GM06990 (cell line): ENCODE data around the gene C11orf21.

ENCODE experiments used
- DNase-seq: peaks from one replicate; pipeline ENCODE4 v3.0.0-alpha.2; 2011; ENCODE audit not compliant: insufficient read length; ENCODE audit errors: extremely low read depth
- H3K27me3 ChIP-seq: replicated peaks from 2 replicates; pipeline ENCODE4 v1.6.0; 2011; ENCODE audit warnings: low read length; ENCODE audit not compliant: control insufficient read depth, insufficient read depth
- H3K36me3 ChIP-seq: 2 replicates; pipeline ENCODE4 v1.5.1; 2011; ENCODE audit warnings: low read length; ENCODE audit not compliant: control insufficient read depth, insufficient read depth
- H3K4me3 ChIP-seq: replicated peaks from 2 replicates; pipeline ENCODE4 v1.5.1; 2011; ENCODE audit warnings: low read depth, mild to moderate bottlenecking, control low read depth, low read length
- TF ChIP-seq, protein P1 (sequence below): IDR thresholded peaks from 2 replicates; pipeline ENCODE4 v1.5.1; 2011; ENCODE audit warnings: low read length, control low read depth, mild to moderate bottlenecking, inconsistent platforms; ENCODE audit not compliant: insufficient read depth, poor library complexity, severe bottlenecking

The C11orf21 gene

DNA sequence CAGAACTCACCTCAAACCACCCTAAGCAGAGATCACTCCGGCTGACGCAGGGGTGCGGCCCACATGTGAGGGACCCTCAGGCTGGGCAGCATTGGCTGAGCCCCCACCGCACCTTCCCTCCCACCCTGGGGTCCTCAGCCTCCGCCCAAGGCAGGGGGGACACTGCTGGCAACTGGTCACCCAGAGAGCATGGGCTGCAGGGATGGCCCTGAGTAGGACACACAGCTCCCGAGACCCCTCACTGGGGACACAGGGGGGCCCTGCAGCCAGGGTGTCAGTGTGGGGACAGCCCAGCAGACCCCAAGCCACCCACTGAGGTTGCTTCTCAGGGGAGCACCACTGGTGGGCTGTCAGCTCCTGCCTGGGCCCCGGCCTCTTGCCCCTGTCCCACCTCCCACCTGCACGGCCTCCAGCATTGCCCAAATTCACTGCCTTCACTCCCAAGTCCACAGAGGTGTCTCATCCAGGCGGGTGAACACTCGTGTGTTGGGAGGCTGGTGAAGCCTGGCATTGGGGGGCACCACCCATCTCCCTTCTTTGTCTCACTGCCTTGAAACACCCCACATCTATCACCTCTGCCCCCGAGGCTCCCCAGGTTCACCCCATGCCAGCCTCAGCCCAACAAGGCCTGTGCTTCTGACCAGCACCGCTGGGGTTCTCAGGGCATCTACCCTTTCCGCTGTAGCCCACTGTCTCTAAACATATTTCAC lies 4.7 kb downstream of the C11orf21 start:
- no peak for DNase-seq
- TF ChIP-seq, protein P1, sequence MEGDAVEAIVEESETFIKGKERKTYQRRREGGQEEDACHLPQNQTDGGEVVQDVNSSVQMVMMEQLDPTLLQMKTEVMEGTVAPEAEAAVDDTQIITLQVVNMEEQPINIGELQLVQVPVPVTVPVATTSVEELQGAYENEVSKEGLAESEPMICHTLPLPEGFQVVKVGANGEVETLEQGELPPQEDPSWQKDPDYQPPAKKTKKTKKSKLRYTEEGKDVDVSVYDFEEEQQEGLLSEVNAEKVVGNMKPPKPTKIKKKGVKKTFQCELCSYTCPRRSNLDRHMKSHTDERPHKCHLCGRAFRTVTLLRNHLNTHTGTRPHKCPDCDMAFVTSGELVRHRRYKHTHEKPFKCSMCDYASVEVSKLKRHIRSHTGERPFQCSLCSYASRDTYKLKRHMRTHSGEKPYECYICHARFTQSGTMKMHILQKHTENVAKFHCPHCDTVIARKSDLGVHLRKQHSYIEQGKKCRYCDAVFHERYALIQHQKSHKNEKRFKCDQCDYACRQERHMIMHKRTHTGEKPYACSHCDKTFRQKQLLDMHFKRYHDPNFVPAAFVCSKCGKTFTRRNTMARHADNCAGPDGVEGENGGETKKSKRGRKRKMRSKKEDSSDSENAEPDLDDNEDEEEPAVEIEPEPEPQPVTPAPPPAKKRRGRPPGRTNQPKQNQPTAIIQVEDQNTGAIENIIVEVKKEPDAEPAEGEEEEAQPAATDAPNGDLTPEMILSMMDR, result no peak
- peaks cover 2% of the 10 kb centered on the region; the same call in 1 of the 2 replicates for H3K27me3 ChIP-seq

GRCh38 chr11:2295971-2296912 lies 5.5 kb downstream of the C11orf21 start:
- Histone ChIP-seq H3K27me3 (peaks cover 2% of the 10 kb centered on the region; the same call in 1 of the 2 replicates), H3K4me3 (no peak overlapping the region), H3K36me3 (no peaks in the 10 kb centered on the region)
- DNase-seq, result no peak
- TF ChIP-seq, protein P1, result no peak

More for the DNA sequence above, 4.7 kb downstream of the C11orf21 start:
- H3K4me3 ChIP-seq, result no peak overlapping the region
- H3K36me3 ChIP-seq, result no peaks in the 10 kb centered on the region

DNA sequence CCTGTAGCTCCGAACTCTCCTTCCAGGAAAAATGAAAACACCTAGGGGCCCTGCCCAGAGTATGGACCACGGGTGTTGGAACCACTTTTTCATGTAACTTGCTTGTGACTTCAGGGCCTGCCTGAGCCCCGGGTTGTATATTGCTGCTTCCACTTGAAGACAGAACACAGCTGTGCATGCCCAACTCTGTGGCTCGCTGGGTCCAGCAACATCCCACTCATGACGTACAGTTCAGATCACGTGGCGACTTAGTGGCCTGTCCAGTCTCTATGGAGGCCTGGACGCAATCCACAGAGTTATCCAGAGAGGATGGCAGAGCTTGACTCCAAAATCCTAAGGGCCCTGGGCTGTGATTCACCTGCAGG lies 6.8 kb downstream of the C11orf21 start:
- H3K27me3 ChIP-seq, result peaks cover 2% of the 10 kb centered on the region; the same call in 1 of the 2 replicates
- TF ChIP-seq, protein P1, result no peak
- no peaks in the 10 kb centered on the region for H3K36me3 ChIP-seq
- no peak overlapping the region for H3K4me3 ChIP-seq
- DNase-seq, result no peak

DNA sequence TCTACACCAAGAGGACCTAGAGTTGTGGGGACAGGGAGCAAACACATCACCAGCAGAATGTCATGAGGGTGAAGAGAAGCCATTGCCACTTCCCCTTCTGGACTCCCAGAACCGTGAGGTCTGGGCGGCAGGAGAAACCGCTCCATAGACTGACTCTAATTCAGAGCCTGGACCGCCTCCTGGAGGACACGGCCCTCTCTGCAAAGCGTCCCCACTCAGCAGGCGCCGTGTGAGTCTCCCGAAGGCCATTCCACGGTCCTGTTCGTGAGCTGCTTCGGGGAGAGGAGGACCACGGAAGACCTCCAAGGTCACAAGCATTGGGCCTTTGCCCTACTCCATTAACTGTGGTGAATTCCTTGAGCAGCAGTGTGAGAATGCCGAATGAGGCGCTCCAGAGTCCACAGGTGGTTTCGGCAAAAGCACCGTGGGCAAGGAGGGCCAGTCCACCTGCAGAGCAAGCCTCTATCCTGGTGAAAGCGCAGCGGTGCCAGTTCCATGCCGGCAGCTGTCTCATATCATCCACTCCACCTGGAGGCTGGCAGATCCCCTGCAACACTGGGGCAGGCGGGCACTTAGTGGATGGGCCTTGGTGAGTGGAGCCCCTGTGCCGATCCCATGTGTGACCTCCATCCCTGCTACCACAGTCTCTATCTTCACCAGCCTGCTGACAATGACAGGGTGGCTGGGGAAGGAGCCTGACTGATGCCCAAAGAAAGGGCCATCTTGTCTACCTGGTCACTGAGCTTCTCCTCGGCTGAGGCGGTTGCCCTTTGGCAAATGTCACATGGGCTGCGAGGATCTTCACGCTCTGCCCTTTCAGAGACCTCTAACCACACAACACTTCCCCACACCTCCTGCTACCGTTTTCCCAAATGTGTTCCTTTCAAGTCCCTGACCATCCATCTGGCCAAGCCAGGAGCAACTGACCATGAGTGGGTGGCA lies 7.5 kb downstream of the C11orf21 start:
- TF ChIP-seq, protein P1, result no peak
- Histone ChIP-seq H3K27me3 (peaks cover 2% of the 10 kb centered on the region; the same call in 1 of the 2 replicates), H3K4me3 (no peak overlapping the region), H3K36me3 (no peaks in the 10 kb centered on the region)
- no peak for DNase-seq

- TF ChIP-seq, protein P1, result no peak
- no peak overlapping the region for H3K4me3 ChIP-seq
- H3K36me3 ChIP-seq, result no peaks in the 10 kb centered on the region
- H3K27me3 ChIP-seq, result peaks cover 3% of the 10 kb centered on the region
- no peak for DNase-seq
Measured at GRCh38 chr11:2293531-2293971, 8.2 kb downstream of the C11orf21 start.
